Amygdala (tissue), 56 donors: Measurements from ENCODE around the gene IL20RA.

ENCODE experiments used
- DNase-seq, 56 donors: peaks; one replicate each; lab custom pipeline; 2025; lab: John Stamatoyannopoulos, UW

IL20RA gene

GRCh38 chr6:137011406-137011805 lies 33.4 kb downstream of the IL20RA start:
- DNase-seq, result no peak

GRCh38 chr6:137010128-137010718 lies 34.5 kb downstream of the IL20RA start:
- no peak for DNase-seq

- no peak for DNase-seq
These were observed 36.6 kb downstream of the IL20RA start for GRCh38 chr6:137008204-137008603.

GRCh38 chr6:137006056-137006455 lies 38.7 kb downstream of the IL20RA start:
- DNase-seq, result no peak

GRCh38 chr6:137005073-137005472 lies 39.7 kb downstream of the IL20RA start:
- no peak for DNase-seq

- no peak for DNase-seq
These were observed 42.3 kb downstream of the IL20RA start for GRCh38 chr6:137002505-137002904.

- DNase-seq, result no peak
These were observed 42.8 kb downstream of the IL20RA start for GRCh38 chr6:137001977-137002302.

GRCh38 chr6:137001299-137001976 lies 43.3 kb downstream of the IL20RA start:
- DNase-seq, result no peak

GRCh38 chr6:137000825-137001224 lies 43.9 kb downstream of the IL20RA start:
- DNase-seq, result no peak

- no peak for DNase-seq
These were observed 49.2 kb downstream of the IL20RA start for GRCh38 chr6:136995521-136995920.

GRCh38 chr6:136994782-136995181 lies 50.0 kb downstream of the IL20RA start:
- DNase-seq, result no peak

- DNase-seq, result no peak
These were observed 52.7 kb downstream of the IL20RA start for GRCh38 chr6:136992113-136992512.

- no peak for DNase-seq
These were observed 53.1 kb downstream of the IL20RA start for GRCh38 chr6:136991646-136992045.

- DNase-seq, result no peak
These were observed 54.0 kb downstream of the IL20RA start for GRCh38 chr6:136990754-136991153.

- DNase-seq, result no peak
These were observed 54.6 kb downstream of the IL20RA start for GRCh38 chr6:136990242-136990578.

GRCh38 chr6:136989571-136990241 lies 55.1 kb downstream of the IL20RA start:
- peak in 14 of 56 donors; percentile 1 to 43 (median 26) for DNase-seq

- DNase-seq, result no peak
These were observed 57.2 kb downstream of the IL20RA start for GRCh38 chr6:136987526-136987925.

- no peak for DNase-seq
These were observed 59.3 kb downstream of the IL20RA start for GRCh38 chr6:136985502-136985901.

GRCh38 chr6:136984578-136984977 lies 60.2 kb downstream of the IL20RA start:
- DNase-seq, result no peak

GRCh38 chr6:136983687-136984086 lies 61.1 kb downstream of the IL20RA start:
- DNase-seq, result peak in 1 of 56 donors; percentile 12

- no peak for DNase-seq
These were observed 61.8 kb downstream of the IL20RA start for GRCh38 chr6:136982928-136983327.

GRCh38 chr6:136980070-136980469 lies 64.7 kb downstream of the IL20RA start:
- DNase-seq, result no peak
